Kidney (tissue), 14 donors: Measurements from ENCODE around the gene COL11A1. TPM values are rescaled to one million over a fixed set of nuclear protein-coding genes. Genes with fewer than 3 reads are reported as not detected.

ENCODE experiments used
- DNase-seq, 5 donors: peaks; one replicate each; pipeline ENCODE4 v3.0.0-alpha.2; 2013 to 2020
- FAIRE-seq: peaks from 2 replicates; lab custom pipeline; 2012; peaks lifted over from hg19 to GRCh38; lab: Jason Lieb, UNC
- H3K27ac ChIP-seq, 2 donors: one replicate each; pipeline ENCODE4 v1.7.0; 2013; ENCODE audit warnings: low read depth in 2 of 2, low read length in 2 of 2, inconsistent platforms in 1 of 2
- H3K27me3 ChIP-seq: one replicate; pipeline ENCODE4 v1.7.1; 2013; ENCODE audit warnings: low read length, inconsistent platforms; ENCODE audit not compliant: control insufficient read depth, insufficient read depth
- H3K36me3 ChIP-seq, 3 donors: one replicate each; pipeline versions ENCODE4 v1.7.0 to v1.7.1; 2013; ENCODE audit warnings: low read length in 3 of 3, control low read depth in 1 of 3, inconsistent platforms in 1 of 3; ENCODE audit not compliant: insufficient read depth in 3 of 3, control insufficient read depth in 2 of 3
- H3K4me1 ChIP-seq, 3 donors: one replicate each; pipeline versions ENCODE4 v1.7.0 to v1.7.1; 2013; ENCODE audit warnings: low read length in 3 of 3, inconsistent platforms in 1 of 3, low read depth in 1 of 3; ENCODE audit not compliant: control insufficient read depth in 2 of 3, insufficient read depth in 2 of 3
- H3K4me3 ChIP-seq, 3 donors: one replicate each; pipeline versions ENCODE4 v1.7.0 to v1.8.1; 2013; ENCODE audit warnings: low read length in 3 of 3, control low read depth in 1 of 3, inconsistent platforms in 1 of 3
- H3K9ac ChIP-seq, 3 donors: one replicate each; pipeline versions ENCODE4 v1.7.0 to v1.7.1; 2013; ENCODE audit warnings: low read length in 3 of 3, control low read depth in 1 of 3, inconsistent platforms in 1 of 3
- H3K9me3 ChIP-seq, 3 donors: one replicate each; pipeline versions ENCODE4 v1.7.0 to v1.7.1; 2013; ENCODE audit warnings: low read length in 3 of 3, control low read depth in 1 of 3, inconsistent platforms in 1 of 3; ENCODE audit not compliant: control insufficient read depth in 2 of 3, insufficient read depth in 1 of 3
- intact Hi-C: fragments of 100-400 bp; cut with DNase I; formaldehyde crosslinking; loops from one replicate; pipeline ENCODE4 v1.11.1; 2022
- polyA plus RNA-seq: library from polyadenylated mRNA; stranded (reverse); fragments of 350-450 nt; fragmentation: Illumina TruSeq; extraction: RNeasy Lipid Tissue Mini Kit (QIAGEN cat#74804); gene quantifications from one replicate; pipeline ENCODE4 v1.2.3, GENCODE V29; 2014; ENCODE audit warnings: low read depth, low replicate concordance; ENCODE audit not compliant: insufficient read depth
- total RNA-seq: library from RNA; stranded (reverse); fragmentation: NEBNext Ultra II Directional; extraction: Animal tissue kit (Norgen Biotek cat#: 25700); gene quantifications from one replicate; pipeline ENCODE4 v1.2.1, GENCODE V29; 2021
- TF ChIP-seq, protein P1 (sequence below): IDR thresholded peaks from 3 replicates; pipeline ENCODE4 v1.5.1; 2012; ENCODE audit warnings: mild to moderate bottlenecking, moderate library complexity, borderline replicate concordance; ENCODE audit not compliant: insufficient read depth; ENCODE audit errors: extremely low read depth
- donor health status: control.
- donor health status: control.
- donor health status: control.
- donor health status: control.
- donor health status: control.
- donor health status: DM: yes; HTN: yes; CAD: no.
- donor health status: Normal renal cell carcinoma (clear cell type).

Gene COL11A1
- total and polyA plus RNA-seq, 2 donors from 2014 or later, result 0.35 TPM; not detected in 1

- DNase-seq (no peak), FAIRE-seq (no peak)
- Histone ChIP-seq H3K27me3 (no peaks in the 10 kb centered on the region), H3K4me1 (no peaks in the 10 kb centered on the region), H3K27ac (no peak overlapping the region), H3K36me3 (no peaks in the 10 kb centered on the region), H3K9ac (no peak overlapping the region), H3K9me3 (no peaks in the 10 kb centered on the region), H3K4me3 (no peak overlapping the region)
- TF ChIP-seq, protein P1, sequence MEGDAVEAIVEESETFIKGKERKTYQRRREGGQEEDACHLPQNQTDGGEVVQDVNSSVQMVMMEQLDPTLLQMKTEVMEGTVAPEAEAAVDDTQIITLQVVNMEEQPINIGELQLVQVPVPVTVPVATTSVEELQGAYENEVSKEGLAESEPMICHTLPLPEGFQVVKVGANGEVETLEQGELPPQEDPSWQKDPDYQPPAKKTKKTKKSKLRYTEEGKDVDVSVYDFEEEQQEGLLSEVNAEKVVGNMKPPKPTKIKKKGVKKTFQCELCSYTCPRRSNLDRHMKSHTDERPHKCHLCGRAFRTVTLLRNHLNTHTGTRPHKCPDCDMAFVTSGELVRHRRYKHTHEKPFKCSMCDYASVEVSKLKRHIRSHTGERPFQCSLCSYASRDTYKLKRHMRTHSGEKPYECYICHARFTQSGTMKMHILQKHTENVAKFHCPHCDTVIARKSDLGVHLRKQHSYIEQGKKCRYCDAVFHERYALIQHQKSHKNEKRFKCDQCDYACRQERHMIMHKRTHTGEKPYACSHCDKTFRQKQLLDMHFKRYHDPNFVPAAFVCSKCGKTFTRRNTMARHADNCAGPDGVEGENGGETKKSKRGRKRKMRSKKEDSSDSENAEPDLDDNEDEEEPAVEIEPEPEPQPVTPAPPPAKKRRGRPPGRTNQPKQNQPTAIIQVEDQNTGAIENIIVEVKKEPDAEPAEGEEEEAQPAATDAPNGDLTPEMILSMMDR, result no peak
- intact Hi-C loops, result no loop called here
Measured at GRCh38 chr1:102842606-102843005, 265.7 kb downstream of the COL11A1 start.

DNA sequence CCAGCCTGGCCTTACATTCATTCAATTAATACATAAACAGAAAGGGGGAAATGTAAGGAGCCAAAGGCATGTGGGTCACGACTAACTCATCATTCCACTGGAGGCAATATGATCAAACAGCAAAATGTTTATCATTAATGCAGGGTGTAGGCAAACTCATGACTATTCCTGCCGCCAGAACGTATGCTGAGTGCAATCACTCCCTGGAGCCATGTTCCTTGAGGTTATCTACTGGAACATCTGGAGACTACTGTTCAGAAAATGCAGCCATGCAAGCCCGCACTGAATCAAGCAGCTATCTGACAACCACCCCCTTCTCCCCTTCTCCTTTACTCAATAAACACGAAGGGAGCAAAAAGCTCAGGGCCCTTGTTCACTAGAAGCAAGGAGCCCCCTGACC, 267.6 kb downstream of the COL11A1 start:
- Histone ChIP-seq H3K4me3 (no peak overlapping the region), H3K27ac (no peak overlapping the region), H3K4me1 (no peaks in the 10 kb centered on the region), H3K9ac (no peak overlapping the region), H3K9me3 (peaks cover 0 to under 1% (median 0%) of the 10 kb centered on the region in 3 donors), H3K27me3 (no peaks in the 10 kb centered on the region), H3K36me3 (no peaks in the 10 kb centered on the region)
- intact Hi-C loops, result no loop called here
- TF ChIP-seq, protein P1, result no peak
- no peak for DNase-seq
- FAIRE-seq, result no peak

DNA sequence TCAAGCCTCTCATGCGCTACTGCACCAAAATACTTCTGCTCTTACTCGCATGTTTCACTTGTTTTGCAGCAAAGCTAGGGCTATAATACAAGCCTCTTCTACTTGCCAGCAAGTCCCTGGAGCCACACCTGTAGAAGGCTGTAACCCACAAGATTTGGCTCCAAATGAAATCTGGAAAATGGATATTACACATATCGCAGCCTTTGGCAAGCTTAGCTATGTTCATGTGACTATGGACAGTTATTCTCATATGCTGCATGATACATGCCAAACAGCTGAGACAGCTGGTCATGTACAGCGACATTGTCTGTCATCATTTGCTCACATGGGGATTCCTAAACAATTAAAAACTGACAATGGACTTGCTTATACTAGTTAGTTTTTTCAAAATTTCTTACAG, 270.3 kb downstream of the COL11A1 start:
- H3K27ac ChIP-seq, result no peak overlapping the region
- TF ChIP-seq, protein P1, result no peak
- H3K9me3 ChIP-seq, result peaks cover 0 to 4% (median 0%) of the 10 kb centered on the region in 3 donors
- FAIRE-seq (no peak), DNase-seq (no peak)
- H3K9ac ChIP-seq, result no peak overlapping the region
- intact Hi-C loops, result no loop called here
- H3K4me3 ChIP-seq, result no peak overlapping the region
- H3K4me1 ChIP-seq, result no peaks in the 10 kb centered on the region
- no peaks in the 10 kb centered on the region for H3K36me3 ChIP-seq
- H3K27me3 ChIP-seq, result no peaks in the 10 kb centered on the region

GRCh38 chr1:102837551-102837950, 270.8 kb downstream of the COL11A1 start:
- TF ChIP-seq, protein P1, result no peak
- intact Hi-C loops, result no loop called here
- no peak for FAIRE-seq

More at GRCh38 chr1:102837551-102837950, 270.8 kb downstream of the COL11A1 start:
- Histone ChIP-seq H3K4me1 (no peaks in the 10 kb centered on the region), H3K4me3 (no peak overlapping the region), H3K36me3 (no peaks in the 10 kb centered on the region), H3K27ac (no peak overlapping the region), H3K27me3 (no peaks in the 10 kb centered on the region), H3K9ac (no peak overlapping the region), H3K9me3 (peaks cover 0 to 4% (median 0%) of the 10 kb centered on the region in 3 donors)
- DNase-seq, result peak in 2 of 5 donors; percentile 5 to 29
